Right atrium auricular region (tissue), 2 donors: ENCODE data around the gene TNPO3. TPM values are rescaled to one million over a fixed set of nuclear protein-coding genes. Genes with fewer than 3 reads are reported as not detected.
A peak's percentile ranks its signal among the peaks of the same experiment; 100 is the strongest.
"Not testable (repeated sequence)": the region's sequence is repeated elsewhere in the genome, so short reads cannot be mapped to it uniquely, and the experiment has no call there.

ENCODE experiments used
- DNase-seq: peaks from one replicate; pipeline ENCODE4 v3.0.0-alpha.2; 2019; ENCODE audit warnings: low spot score
- H3K27ac ChIP-seq, 2 donors: fragments of 200-600 bp; sonication (generic); 1 replicate in 1 of 2; 2 replicates in 1 of 2; pipeline ENCODE4 v1.5.1; 2016 to 2019
- H3K27me3 ChIP-seq, 2 donors: fragments of 200-600 bp; sonication (generic); one replicate each; pipeline versions ENCODE4 v1.5.1 to v1.6.0; 2017 to 2019
- H3K36me3 ChIP-seq: fragments of 200-600 bp; sonication (generic); one replicate; pipeline ENCODE4 v1.5.1; 2016
- H3K4me1 ChIP-seq, 2 donors: fragments of 200-600 bp; sonication (generic); one replicate each; pipeline versions ENCODE4 v1.5.1 to v1.6.0; 2017 to 2019
- H3K4me3 ChIP-seq, 2 donors: fragments of 200-600 bp; sonication (generic); 1 replicate in 1 of 2; 2 replicates in 1 of 2; pipeline ENCODE4 v1.5.1; 2017 to 2019; ENCODE audit warnings: mild to moderate bottlenecking in 1 of 2, moderate library complexity in 1 of 2
- H3K9me3 ChIP-seq, 2 donors: fragments of 200-600 bp; sonication (generic); one replicate each; pipeline ENCODE4 v1.5.1; 2019
- total RNA-seq, 2 donors: library from RNA; depleted of rRNA; stranded (reverse); fragments of >200 nt; gene quantifications; one replicate each; pipeline ENCODE4 v1.1.0, GENCODE V29; 2016
- TF ChIP-seq, protein P1 (sequence below), 2 donors: fragments of 200-600 bp; sonication (generic); IDR thresholded peaks; one replicate each; pipeline ENCODE4 v1.5.1; 2019; ENCODE audit warnings: antibody characterized with exemption in 2 of 2

Gene TNPO3
- total RNA-seq, 2 donors from 2014 or later, result 23.5 to 23.6 TPM

DNA sequence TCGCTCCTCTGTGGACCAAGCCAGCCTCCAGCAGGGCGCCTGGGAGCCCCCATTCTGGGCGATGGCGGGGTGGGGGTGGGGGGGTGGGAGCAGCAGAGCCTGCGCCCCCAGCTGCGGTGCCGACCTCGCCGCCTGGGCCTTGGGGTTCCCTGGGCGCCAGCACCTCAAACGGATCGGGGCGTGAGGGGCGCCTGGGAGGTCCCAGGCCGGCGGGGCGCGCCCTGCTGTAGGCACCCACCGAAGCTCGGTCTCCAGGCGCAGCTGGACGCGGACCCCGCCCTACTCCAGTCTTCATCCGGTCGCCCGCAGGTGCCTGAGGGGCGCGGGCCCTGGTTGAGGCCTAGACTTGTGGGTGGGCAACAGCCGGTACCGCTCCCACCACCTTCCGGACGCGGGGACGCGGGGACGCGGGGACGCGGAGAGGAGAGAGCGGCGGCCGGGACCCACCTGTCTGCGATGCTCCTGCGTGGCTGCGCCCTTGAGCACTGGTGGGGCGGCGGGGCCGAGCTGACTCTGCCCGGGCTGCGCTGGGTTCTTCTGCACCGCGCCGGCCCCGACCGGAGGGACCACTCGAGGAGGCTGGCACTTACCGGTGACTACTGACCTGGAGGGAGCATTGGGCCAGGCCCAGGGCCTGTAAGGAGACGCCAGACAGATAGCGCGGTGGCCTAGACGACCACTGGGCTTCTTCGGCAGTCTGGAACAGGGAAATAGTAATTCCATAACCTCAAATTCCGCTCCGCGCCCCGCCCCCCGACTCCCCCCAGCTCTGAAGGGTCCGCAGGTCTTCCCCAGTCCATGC is 138.9 kb downstream of the TNPO3 start:
- TF ChIP-seq, protein P1, sequence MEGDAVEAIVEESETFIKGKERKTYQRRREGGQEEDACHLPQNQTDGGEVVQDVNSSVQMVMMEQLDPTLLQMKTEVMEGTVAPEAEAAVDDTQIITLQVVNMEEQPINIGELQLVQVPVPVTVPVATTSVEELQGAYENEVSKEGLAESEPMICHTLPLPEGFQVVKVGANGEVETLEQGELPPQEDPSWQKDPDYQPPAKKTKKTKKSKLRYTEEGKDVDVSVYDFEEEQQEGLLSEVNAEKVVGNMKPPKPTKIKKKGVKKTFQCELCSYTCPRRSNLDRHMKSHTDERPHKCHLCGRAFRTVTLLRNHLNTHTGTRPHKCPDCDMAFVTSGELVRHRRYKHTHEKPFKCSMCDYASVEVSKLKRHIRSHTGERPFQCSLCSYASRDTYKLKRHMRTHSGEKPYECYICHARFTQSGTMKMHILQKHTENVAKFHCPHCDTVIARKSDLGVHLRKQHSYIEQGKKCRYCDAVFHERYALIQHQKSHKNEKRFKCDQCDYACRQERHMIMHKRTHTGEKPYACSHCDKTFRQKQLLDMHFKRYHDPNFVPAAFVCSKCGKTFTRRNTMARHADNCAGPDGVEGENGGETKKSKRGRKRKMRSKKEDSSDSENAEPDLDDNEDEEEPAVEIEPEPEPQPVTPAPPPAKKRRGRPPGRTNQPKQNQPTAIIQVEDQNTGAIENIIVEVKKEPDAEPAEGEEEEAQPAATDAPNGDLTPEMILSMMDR (IDR thresholded peaks at IDR 0.05), result no peak
- Histone ChIP-seq H3K36me3 (no peaks in the 10 kb centered on the region), H3K4me3 (peak overlapping the region in 1 of 2 donors; percentile 10), H3K27me3 (peaks cover 13% of the 10 kb centered on the region in 2 donors), H3K9me3 (no peaks in the 10 kb centered on the region), H3K27ac (no peak overlapping the region), H3K4me1 (peaks cover 0 to 18% of the 10 kb centered on the region in 2 donors)
- DNase-seq, result no peak

DNA sequence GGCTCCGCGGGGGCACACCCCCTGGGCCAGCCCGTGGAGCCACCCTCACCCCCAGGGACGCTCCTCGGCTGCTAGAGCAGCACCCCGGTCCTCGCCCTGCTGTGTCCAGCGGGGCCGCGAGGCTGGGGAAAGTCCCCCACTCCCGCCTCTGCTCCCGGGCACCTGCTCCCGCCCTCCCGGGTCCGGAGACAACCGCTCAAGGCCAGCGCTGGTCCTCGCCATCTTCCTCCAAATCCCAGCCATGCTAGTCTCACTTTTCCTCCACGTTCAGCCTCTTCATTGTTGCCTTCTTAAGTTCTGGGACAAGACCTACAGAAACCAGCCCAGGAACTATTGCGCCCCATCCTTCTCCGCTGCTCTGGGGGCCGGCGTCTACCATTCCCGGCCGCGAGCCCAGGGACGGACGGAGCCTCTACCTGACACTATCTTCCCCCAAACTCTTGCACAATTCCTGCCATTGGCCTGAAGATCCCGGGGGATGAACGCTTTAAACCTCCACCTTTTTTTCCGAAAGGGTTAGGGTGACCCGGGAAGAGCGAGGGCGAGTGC is 139.6 kb downstream of the TNPO3 start:
- DNase-seq, result no peak
- peaks cover 0 to 23% of the 10 kb centered on the region in 2 donors for H3K4me1 ChIP-seq
- no peaks in the 10 kb centered on the region for H3K9me3 ChIP-seq
- H3K27ac ChIP-seq, result no peak overlapping the region
- TF ChIP-seq, protein P1 (IDR thresholded peaks at IDR 0.05), result no peak
- H3K4me3 ChIP-seq, result peak overlapping the region in 1 of 2 donors; percentile 10
- no peaks in the 10 kb centered on the region for H3K36me3 ChIP-seq
- peaks cover 14 to 19% of the 10 kb centered on the region in 2 donors for H3K27me3 ChIP-seq

DNA sequence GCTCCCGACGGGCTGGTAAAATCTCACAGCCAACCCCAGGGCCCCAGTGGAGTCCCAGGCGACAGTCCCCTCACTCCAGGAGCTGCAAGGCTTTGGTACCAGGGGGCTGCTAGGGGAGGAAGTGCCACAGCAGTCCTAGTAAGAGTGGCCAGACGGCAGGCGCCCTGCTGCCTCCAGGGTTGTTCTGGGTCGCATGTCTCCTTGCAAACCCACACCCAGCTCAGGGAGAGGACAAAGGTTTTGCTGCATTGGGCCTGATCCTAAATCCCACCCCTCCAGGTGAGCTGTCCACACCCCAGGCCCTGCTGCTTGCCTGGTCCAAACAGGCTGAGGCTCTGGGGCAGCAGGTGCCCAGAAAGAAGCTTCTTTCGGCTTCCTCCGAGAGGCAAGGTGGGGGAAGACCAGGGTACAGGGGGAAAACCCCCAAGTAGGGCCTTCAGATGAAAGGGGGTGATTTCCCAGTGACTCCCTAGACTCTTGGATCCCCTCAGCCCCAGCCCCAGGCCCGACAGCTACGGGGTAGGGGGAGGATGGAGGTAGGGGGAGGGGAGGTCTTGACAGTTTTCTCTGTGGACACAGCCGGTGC is 140.3 kb downstream of the TNPO3 start:
- TF ChIP-seq, protein P1 (IDR thresholded peaks at IDR 0.05), result no peak
- Histone ChIP-seq H3K4me3 (peak overlapping the region in 1 of 2 donors; percentile 10), H3K27ac (no peak overlapping the region), H3K27me3 (peaks cover 17 to 21% of the 10 kb centered on the region in 2 donors), H3K9me3 (no peaks in the 10 kb centered on the region), H3K4me1 (peaks cover 0 to 30% of the 10 kb centered on the region in 2 donors), H3K36me3 (no peaks in the 10 kb centered on the region)
- DNase-seq, result no peak

DNA sequence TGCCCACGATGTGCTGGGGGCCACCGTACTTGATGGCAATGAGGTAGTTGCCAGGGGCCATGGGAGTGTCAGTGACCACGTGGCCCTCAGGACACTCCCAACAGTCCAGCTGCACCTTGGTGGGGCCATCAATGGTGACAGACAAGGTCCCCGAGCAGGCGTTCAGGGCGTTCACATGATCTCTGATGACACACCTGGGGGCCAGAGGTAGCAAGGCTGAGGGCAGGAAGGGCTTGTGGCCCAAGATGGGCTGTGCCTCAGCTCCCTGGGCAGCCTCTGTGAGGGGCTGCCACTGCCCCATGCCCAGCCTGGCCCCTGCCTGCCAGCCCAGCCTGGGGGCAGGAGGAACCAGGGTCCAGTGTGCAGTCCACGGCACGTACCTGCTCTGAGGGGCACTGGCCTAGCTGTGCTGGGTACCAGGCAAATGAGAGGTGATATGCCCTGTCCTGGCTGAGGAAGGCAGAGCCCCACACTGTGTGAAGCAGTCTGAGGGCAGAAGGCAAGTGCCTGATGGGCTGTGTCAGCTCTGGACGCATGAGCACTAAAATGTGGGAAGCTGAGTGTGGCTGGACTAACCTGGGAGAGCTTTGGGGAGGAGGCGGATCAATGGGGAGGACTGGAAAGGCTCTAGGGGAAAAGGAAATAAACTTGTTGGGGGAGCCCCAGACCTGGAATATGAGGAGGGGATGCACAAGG is 140.9 kb downstream of the TNPO3 start:
- Histone ChIP-seq H3K36me3 (no peaks in the 10 kb centered on the region), H3K4me3 (no peak overlapping the region), H3K27ac (no peak overlapping the region), H3K4me1 (peaks cover 0 to 33% of the 10 kb centered on the region in 2 donors), H3K27me3 (peaks cover 17 to 21% of the 10 kb centered on the region in 2 donors), H3K9me3 (no peaks in the 10 kb centered on the region)
- no peak for DNase-seq
- TF ChIP-seq, protein P1 (IDR thresholded peaks at IDR 0.05), result no peak

DNA sequence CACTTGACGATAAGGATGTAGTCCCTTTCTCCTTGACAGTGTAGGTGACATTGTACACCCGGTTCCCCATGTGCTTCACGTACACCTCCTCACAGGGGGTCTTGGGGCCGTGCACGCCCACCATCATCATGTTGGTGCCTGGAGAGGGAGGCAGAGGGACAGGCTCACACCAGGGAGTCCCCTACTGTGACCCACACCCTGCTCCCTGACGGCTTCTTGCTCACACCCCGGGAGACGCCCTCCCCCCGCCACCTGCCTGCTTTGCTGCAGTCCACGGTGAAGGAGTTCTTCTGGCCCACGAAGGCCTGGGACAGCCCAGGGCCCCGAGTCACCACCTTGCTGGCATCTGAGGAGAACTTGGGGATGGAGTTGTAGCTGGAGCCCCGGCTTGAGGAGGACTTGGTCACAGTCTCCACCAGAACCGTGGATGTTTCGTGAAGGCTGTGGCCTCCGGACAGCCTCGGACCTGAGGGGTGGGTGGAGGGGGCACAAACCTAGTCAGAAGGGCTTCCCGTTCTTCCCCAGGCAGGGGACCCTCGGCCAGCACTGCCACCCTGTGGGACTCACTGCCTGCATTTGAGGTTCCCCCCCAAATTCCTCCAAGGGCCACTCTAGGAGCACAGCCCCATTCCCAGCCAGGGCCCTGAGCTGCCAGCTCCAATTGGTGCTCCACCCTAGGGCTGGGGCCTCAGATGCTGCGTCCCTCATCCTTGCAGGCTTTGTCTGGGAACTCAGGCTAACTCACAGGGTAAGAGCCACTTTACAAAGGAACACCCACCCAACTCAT is 142.0 kb downstream of the TNPO3 start:
- not testable (repeated sequence) for H3K36me3 ChIP-seq, H3K27ac ChIP-seq, H3K4me3 ChIP-seq, DNase-seq, H3K9me3 ChIP-seq
- peaks cover 17 to 21% of the 10 kb centered on the region in 2 donors for H3K27me3 ChIP-seq
- H3K4me1 ChIP-seq, result peaks cover 0 to 33% of the 10 kb centered on the region in 2 donors
